ENCODE results near the gene DGKG.
A peak's percentile ranks its signal among the peaks of the same experiment; 100 is the strongest.

- peak in 2 of 3 experiments; percentile 14 for TF ChIP-seq CTCF (optimal IDR thresholded peaks at IDR 0.05 in 1 of 3, IDR thresholded peaks at IDR 0.05 in 1 of 3, conservative IDR thresholded peaks at IDR 0.05 in 1 of 3; ENCODE audit: extremely low read depth in 1 of 3, insufficient read depth in 2 of 3, low read length in 3 of 3)
- no peak for TF ChIP-seq EZH2 (IDR thresholded peaks at IDR 0.05; ENCODE audit: low read length)
Observed at GRCh38 chr3:186239321-186239720, 122.7 kb downstream of the DGKG start.

Data from keratinocyte (primary cell).